Ishikawa (cell line): Measurements from ENCODE around the gene PDE1A.

ENCODE experiments used
- CREB1 ChIP-seq: IDR thresholded peaks from 2 replicates; pipeline ENCODE4 v1.6.1; 2012; ENCODE audit warnings: low read depth
- EP300 ChIP-seq: IDR thresholded peaks from 2 replicates; pipeline ENCODE4 v1.6.1; 2012; ENCODE audit warnings: borderline replicate concordance
- FOXM1 ChIP-seq: IDR thresholded peaks from 2 replicates; pipeline ENCODE4 v1.6.1; 2012; ENCODE audit warnings: low read depth, borderline replicate concordance
- NFIC ChIP-seq: IDR thresholded peaks from 2 replicates; pipeline ENCODE4 v1.6.1; 2012
- RAD21 ChIP-seq: IDR thresholded peaks from 2 replicates; pipeline ENCODE4 v1.6.1; 2012; ENCODE audit warnings: low read depth
- REST ChIP-seq: IDR thresholded peaks from 2 replicates; pipeline ENCODE4 v1.6.1; 2012; ENCODE audit warnings: low read depth, mild to moderate bottlenecking
- TAF1 ChIP-seq: IDR thresholded peaks from 2 replicates; pipeline ENCODE4 v1.6.1; 2012; ENCODE audit warnings: low read depth, mild to moderate bottlenecking
- TF ChIP-seq, protein P1 (sequence below): IDR thresholded peaks from 2 replicates; pipeline ENCODE4 v1.6.1; 2012
- TF ChIP-seq, protein P2 (sequence below): IDR thresholded peaks from 2 replicates; pipeline ENCODE4 v1.6.1; 2012

DNA sequence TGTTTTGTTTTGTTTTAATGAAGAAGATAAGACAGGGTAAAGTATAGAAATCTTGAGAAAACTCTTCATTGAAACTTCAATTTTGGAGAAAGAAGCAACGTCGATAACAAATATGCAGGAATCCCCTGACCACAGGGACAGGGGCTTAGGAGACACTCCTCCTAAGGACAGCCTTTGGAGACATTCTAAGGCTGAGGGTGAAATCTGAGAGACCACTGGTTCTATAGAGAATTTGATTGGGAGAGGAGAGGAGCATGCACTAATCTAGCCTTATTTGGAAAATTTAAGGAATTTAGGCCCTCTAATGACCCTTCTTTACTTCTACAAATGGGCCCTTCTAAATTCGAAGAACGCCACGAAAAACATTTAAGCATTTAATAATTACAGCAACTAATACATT lies 233.5 kb downstream of the PDE1A start:
- TF ChIP-seq, protein P1, sequence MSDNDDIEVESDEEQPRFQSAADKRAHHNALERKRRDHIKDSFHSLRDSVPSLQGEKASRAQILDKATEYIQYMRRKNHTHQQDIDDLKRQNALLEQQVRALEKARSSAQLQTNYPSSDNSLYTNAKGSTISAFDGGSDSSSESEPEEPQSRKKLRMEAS, result no peak
- no peak for TF ChIP-seq FOXM1
- TF ChIP-seq RAD21, result no peak
- TF ChIP-seq TAF1, result no peak
- no peak for TF ChIP-seq EP300
- TF ChIP-seq REST, result no peak
- no peak for TF ChIP-seq NFIC
- no peak for TF ChIP-seq CREB1
- TF ChIP-seq, protein P2, sequence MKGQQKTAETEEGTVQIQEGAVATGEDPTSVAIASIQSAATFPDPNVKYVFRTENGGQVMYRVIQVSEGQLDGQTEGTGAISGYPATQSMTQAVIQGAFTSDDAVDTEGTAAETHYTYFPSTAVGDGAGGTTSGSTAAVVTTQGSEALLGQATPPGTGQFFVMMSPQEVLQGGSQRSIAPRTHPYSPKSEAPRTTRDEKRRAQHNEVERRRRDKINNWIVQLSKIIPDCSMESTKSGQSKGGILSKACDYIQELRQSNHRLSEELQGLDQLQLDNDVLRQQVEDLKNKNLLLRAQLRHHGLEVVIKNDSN, result no peak
